GM15510 (cell line): ENCODE results near the gene NME5.

Experiments used
- POLR2A ChIP-seq: IDR thresholded peaks from 3 replicates; pipeline ENCODE4 v1.6.1; 2011; ENCODE audit warnings: borderline replicate concordance; ENCODE audit not compliant: insufficient read length; ENCODE audit errors: extremely low read depth

Gene NME5

DNA sequence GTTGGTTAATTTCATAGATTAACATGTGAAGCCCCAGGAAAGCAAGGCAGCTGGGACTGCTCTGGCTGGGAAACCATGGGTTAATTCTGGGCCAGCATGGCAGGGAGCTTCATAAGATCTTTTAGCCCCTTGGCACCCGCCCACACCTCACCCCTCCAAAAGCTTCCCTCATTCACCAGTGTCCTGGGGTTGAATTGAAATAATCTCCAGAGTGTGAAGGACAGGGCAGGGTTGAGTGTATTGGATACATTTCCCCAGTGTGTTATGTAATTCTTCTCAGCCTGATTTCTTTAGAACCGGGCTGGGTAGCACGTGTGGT lies 36.0 kb downstream of the NME5 start:
- TF ChIP-seq POLR2A = no peak

GRCh38 chr5:138102454-138103318 lies 36.5 kb downstream of the NME5 start:
- TF ChIP-seq POLR2A = no peak

DNA sequence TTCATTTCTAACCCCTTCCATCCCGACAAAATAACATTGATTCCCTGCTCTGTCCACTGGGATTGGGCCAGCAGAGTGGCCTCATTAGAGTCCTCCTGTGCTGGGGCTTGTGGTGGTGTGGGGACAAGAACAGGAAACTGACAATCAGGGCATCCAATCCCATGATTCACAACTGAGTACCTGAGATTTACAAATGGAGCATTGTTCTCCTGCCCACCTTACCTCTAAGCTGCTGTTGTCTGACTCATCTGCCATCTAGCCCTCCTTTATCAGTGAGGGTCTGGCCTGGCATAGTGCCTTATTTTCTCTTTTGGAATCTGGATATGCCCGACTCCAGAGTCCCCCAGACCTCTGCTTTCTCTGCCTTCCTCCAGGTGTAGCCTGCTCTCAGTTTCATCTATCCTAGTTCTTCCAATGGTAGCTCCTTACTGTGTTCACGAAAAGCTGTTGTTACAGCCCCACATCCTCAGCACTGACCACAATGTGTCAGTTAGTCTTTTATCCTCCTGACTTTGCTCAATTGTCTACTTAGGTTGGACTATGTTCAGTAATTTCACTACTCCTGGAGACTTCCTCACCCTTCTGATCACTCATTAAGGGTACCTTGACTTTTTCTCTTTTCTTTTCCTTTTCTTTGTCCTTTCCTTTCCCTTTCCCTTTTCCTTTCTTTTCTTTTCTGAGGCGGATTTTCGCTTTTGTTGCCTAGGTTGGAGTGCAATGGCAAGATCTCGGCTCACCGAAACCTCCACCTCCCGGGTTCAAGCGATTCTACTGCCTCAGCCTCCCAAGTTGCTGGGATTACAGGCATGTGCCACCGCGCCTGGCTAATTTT lies 42.0 kb downstream of the NME5 start:
- TF ChIP-seq POLR2A = no peak

DNA sequence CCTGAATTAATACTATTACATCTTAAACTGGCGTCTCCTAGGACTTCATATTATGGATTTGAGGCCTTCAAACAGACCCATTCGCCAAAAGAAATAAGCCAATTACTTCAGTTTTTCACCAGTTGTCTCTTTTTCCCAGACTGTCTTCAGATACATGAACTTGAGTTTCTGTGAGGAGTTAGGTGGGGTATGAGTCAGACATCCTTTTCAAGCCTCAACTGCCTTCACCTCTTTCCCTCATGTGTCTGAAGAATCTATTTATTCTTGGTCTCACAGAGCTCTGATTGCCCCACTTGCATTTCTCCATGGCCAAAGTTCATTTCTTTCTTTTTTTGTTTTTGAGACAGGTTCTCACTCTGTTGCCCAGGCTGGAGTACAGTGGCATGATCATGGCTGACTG lies 42.9 kb downstream of the NME5 start:
- TF ChIP-seq POLR2A = no peak

- TF ChIP-seq POLR2A = no peak
Measured at GRCh38 chr5:138095100-138095907, 43.9 kb downstream of the NME5 start.

GRCh38 chr5:138093036-138093435 lies 46.2 kb downstream of the NME5 start:
- TF ChIP-seq POLR2A = no peak

DNA sequence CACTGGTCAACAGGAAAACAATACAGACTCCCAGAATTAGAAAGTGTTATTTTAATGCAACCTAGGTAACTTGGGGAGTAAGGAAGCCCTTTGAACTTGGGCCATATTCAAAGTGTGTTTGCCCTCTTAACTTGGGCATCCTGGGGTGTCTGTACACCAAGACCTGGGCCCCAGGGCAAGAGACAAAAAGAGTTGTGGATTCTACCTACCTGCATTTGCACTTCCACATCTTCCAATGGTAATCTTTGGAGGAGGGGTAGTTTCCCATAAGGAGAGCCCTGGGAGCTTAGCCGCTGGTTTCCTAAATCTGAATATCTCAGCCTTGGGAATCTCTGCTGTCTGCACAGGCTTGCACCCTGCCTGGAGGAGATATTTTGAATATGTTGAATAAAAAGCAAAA lies 46.9 kb downstream of the NME5 start:
- no peak for TF ChIP-seq POLR2A

- no peak for TF ChIP-seq POLR2A
Measured at GRCh38 chr5:138091685-138092084, 47.5 kb downstream of the NME5 start.

- no peak for TF ChIP-seq POLR2A
Measured at GRCh38 chr5:138083702-138084101, 55.5 kb downstream of the NME5 start, which contains the start of gene WNT8A. WNT8A (plus strand) TSS chr5:138084033; CDS start chr5:138084128, 95 bp downstream.

DNA sequence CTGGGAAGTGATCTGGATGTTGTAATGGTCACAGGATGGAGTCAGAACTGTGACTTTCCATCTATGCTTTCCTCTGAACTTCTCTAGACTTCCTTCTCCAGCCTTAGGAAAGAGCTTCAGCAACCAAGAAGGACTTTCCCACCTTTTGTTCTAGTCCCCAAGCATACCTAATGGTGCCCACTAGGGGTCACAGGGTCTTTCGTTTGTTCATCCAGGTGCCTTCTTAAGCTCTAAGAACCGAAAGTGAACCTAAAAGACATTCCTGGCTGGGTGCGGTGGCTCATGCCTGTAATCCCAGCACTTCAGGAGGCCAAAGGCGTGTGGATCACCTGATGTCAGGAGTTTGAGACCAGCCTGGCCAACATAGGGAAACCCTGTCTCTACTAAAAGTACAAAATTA lies 57.2 kb downstream of the NME5 start:
- no peak for TF ChIP-seq POLR2A

DNA sequence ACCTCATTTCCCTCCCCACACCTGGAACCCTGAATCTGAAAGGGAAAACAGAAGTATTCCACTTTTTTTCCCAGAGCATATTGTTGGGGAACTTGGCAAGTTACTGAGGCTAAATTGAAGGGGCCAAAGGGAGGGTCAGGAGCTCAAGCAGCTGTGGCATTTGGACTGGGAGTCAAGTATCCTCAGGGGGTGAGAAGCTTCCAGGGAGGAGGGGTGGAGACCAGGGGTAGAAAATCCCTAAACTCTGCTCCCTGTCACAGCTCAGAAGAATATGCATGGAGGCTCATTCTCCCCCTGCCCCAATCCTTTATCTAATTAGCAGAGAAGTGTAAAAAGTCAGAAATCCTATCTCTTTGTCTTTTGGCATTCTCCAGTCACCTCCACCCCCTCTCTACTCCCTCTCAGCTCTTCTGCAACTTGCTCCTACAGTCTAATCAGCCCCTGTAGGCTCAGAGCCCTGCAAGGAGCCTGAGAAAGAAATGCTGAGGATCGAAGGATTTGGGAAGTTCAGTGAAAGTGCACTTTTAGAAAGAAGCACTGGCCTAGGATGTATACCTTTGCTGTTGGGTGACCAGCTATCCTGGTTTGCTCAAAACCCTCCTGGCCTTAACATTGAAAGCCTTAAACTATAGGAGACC lies 61.1 kb downstream of the NME5 start:
- no peak for TF ChIP-seq POLR2A

DNA sequence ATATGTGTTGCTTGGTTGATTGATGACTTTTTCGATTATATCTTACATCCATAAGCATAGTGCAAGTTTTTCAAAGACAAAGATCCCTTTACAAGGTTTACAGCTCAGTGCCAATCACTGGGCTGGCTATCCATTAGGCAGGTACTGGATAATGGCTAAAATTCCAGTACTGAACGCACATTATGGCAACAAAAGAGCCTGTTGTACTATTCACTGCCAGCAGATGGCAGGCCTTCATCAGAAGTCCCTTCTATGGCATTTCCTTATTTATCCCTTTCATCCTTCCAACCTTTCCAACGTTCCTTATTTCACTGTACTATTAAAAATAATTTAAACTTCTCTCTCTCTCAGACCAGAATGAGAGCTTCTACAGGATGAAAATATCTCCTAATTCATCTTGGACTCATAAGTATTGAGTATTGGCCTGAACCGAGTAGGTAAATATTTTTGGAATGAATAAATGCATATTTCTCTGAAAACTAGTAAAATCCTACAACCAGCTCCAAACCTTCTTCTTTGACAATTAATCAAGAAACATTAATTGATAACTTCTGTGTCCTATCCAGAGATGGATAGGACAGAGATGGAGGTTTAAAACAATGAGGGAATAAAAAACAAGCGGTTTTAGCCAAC lies 62.0 kb downstream of the NME5 start:
- no peak for TF ChIP-seq POLR2A

DNA sequence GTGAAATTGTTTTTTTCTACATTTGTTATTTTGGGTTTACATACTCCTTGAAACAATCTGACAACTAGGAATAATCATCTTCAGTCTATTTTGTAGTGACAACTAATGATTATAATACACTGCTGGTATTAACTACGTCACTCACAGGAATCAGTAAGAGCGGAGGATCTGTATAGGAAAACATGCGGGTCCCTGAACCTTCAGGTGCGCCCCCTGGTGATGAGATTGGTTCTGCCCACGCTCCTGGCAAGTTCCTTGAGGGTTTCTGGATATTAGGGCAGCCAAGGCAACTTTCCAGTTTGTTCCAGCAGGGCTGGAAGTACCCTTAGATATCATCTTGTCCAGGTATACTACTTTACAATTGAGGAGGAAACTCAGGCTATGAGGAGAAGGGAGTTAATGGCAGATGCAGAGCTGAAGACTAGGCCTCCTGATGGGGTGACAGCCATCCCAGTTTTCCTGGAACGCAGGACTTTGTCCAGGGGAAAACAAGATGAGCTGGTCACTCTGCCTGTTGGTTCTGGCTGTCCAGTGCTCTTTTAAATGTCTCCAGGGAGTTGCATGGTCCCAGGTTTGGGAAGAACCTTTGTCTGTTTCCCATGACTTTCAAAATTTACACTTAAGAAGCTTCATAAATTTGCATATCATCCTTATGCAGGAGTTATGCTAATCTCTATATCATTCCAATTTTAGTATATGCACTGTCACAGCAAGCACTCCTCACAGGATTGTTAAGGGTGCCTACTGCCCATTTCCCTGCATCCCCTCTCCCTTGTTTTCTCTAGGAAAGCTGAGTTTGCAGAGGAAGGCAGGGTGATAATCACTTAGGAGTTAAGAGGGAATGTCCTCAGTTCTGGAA lies 70.3 kb downstream of the NME5 start:
- no peak for TF ChIP-seq POLR2A
